Naive thymus-derived CD8-positive, alpha-beta T cell (primary cell): ENCODE results near the gene SEC61B. TPM values are rescaled to one million over a fixed set of nuclear protein-coding genes. Genes with fewer than 3 reads are reported as not detected.

Experiments
- ATAC-seq, 2 donors: fragments of 150-1000 bp; cut with Tn5 transposase in 1 of 2; sonication (Bioruptor Pico), chemical (Tn5 transposase) in 1 of 2; 1 replicate in 1 of 2; 2 replicates in 1 of 2; pipeline ENCODE4 v1.10.0; 2021; ENCODE audit warnings: mild to moderate bottlenecking in 2 of 2, moderate library complexity in 2 of 2
- POLR2A ChIA-PET: fragments of 350-600 bp; sonication (Branson Sonifier 250); formaldehyde crosslinking; loops from one replicate; lab custom pipeline; 2021; ENCODE audit warnings: antibody characterized with exemption; lab: Charles Lee
- DNase-seq, 10 donors: peaks; one replicate each; pipeline versions ENCODE4 v3.0.0 to v3.0.0-alpha.2; 2020 to 2022
- H3K27ac Mint-ChIP-seq, 10 donors: one replicate each; pipeline ENCODE4 v1.8.0; 2020 to 2022; ENCODE audit warnings: mild to moderate bottlenecking in 10 of 10, mixed read lengths in 10 of 10, moderate library complexity in 4 of 10, inconsistent platforms in 1 of 10
- H3K27me3 Mint-ChIP-seq, 5 donors: one replicate each; pipeline ENCODE4 v1.8.0; 2021 to 2022; ENCODE audit warnings: mixed read lengths in 5 of 5
- H3K36me3 Mint-ChIP-seq, 3 donors: one replicate each; pipeline ENCODE4 v1.8.0; 2020 to 2022; ENCODE audit warnings: mixed read lengths in 3 of 3, mild to moderate bottlenecking in 2 of 3, inconsistent platforms in 1 of 3
- H3K4me1 Mint-ChIP-seq, 4 donors: one replicate each; pipeline ENCODE4 v1.8.0; 2021 to 2022; ENCODE audit warnings: mixed read lengths in 4 of 4
- H3K4me3 Mint-ChIP-seq, 10 donors: one replicate each; pipeline ENCODE4 v1.8.0; 2020 to 2022; ENCODE audit warnings: mild to moderate bottlenecking in 10 of 10, mixed read lengths in 10 of 10, moderate library complexity in 6 of 10, inconsistent platforms in 1 of 10
- H3K9me3 Mint-ChIP-seq, 9 donors: one replicate each; pipeline ENCODE4 v1.8.0; 2020 to 2022; ENCODE audit warnings: mixed read lengths in 9 of 9, mild to moderate bottlenecking in 3 of 9, inconsistent platforms in 1 of 9, moderate library complexity in 1 of 9
- polyA plus RNA-seq, 3 donors: library from polyadenylated mRNA; unstranded; fragments of 300-500 nt; fragmentation: Illumina TruSeq; gene quantifications; one replicate each; pipeline ENCODE4 v1.2.3, GENCODE V29; 2021
- total RNA-seq, 8 experiments: library from RNA in 2 of 8; stranded (reverse) in 2 of 8; gene quantifications; one replicate each; pipeline ENCODE4 v1.2.3 and lab custom pipeline; 2021 to 2026

The SEC61B gene
- total RNA-seq (10 to 100 TPM; 47.4 to 48.1 TPM), polyA plus RNA-seq (100 to 1,000 TPM; 218 to 285 (median 263) TPM), total RNA-seq (lab: John Stamatoyannopoulos, UW) (11.8 to 93.8 (median 28.9) reads per million in 6 experiments)

DNA sequence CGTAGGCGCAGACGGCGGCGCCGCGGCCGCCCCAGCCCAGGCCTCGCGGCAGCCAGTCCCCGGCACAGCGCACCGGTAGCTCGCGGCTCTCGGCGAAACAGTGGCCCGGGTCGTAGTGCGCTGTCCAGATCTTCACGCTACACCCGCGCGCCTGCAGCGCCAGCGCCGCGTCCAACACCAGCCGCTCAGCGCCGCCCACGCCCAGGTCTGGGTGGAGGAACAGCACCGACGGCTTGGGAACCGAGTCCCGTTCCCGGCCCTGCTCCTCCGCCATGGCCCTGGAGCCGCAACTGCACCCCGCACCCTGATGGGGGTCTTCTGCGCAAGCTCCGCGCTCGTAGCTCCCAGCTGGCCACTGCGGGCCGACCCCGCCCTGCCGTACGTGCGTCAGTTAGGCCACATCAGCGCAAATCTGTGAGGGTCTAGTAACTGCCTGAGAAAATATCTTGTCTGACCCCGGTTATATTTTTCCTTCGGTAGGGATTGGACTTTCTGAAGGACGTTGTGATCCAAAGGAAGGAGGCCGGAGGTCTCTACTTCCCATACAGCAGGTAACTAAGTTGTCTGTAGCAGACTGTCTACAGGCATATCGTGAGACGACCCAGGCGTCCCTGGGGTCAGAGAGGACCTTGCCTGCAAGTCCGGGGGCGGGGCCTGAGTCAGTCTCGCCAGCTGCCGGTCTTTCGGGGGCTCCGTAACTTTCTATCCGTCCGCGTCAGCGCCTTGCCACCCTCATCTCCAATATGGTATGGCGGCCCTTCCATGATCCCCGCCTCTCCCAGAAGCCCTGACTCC lies at the start of gene SEC61B, which contains the start of gene ALG2:
TSS of gene SEC61B (plus strand) at position 662 of the 795 bp plus-strand sequence. CDS start at position 744, 82 bp downstream.
TSS of gene ALG2 (minus strand) at position 322 of the 795 bp plus-strand sequence. CDS start at position 274, 48 bp downstream.
- peaks cover 44 to 87% (median 83%) of the 10 kb centered on the region in 4 donors for H3K4me1 Mint-ChIP-seq
- ATAC-seq, result peak; percentile 91 to 94
- H3K27ac Mint-ChIP-seq, result peak within 1 kb of the TSS; percentile 99 to 100 (median 100)
- peak within 1 kb of the TSS; percentile 95 to 100 (median 98) for H3K4me3 Mint-ChIP-seq
- no peaks in the 10 kb centered on the region for H3K27me3 Mint-ChIP-seq
- H3K9me3 Mint-ChIP-seq, result no peaks in the 10 kb centered on the region
- peak; percentile 88 to 98 (median 92) for DNase-seq
- H3K36me3 Mint-ChIP-seq, result peaks cover 13 to 55% (median 16%) of the 10 kb centered on the region in 3 donors
- POLR2A ChIA-PET, result interaction anchor here (0.7 to 1.8 kb wide), 9 partner anchors 10 to 598 kb away, joined by 3 to 5 read pairs (median 3); no protein-coding TSS in a partner anchor

DNA sequence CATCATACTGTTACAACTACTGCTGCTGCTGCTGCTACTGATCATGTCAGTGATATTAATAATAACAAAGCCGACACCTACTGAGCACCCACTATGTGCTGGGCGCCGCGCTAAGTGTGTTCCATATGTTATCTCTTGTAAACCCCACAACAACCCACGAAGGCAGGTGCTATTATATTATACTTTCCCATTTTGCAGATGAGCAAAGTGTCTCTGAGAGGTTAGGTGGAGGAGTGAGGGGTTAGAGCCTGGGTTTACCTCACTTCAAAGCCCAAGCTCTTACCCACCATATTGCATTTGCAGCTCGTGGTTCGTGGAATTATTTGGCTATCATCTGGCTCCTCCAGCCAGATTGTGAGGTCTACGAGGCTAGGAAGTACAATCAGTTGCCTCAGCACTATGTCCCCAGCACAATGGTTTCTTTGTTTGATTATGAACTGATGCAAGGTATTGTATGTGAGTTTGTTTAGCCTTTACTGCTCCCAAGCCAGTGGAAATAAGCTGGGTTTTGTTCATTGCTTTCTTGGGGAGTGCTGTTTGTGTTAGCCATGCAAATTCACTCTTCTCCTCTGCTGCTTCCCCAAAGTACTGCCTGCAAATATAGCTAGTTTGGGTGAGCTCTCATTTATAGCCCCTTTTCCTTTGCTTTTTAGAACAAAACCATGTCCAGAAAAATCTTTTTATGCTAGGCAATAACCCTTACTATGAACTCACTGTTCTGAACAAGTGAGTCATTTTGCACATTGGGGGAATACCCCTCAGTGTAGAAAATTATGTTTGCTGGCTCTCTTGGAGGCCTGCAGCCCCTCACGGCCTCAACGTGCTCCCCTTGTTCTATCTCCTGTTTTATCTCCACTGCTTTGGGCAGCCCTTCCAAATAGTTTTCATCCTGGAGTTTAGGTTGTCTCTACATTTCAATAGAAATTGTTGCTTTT lies 48.2 kb upstream of the SEC61B start:
- H3K36me3 Mint-ChIP-seq, result no peaks in the 10 kb centered on the region
- no peak overlapping the region for H3K27ac Mint-ChIP-seq
- DNase-seq (no peak), ATAC-seq (no peak)
- POLR2A ChIA-PET, result no interaction called here
- peaks cover 0 to 7% (median 0%) of the 10 kb centered on the region in 5 donors for H3K27me3 Mint-ChIP-seq
- H3K9me3 Mint-ChIP-seq, result no peaks in the 10 kb centered on the region
- H3K4me1 Mint-ChIP-seq, result peaks cover 0 to 7% (median under 1%) of the 10 kb centered on the region in 4 donors
- H3K4me3 Mint-ChIP-seq, result no peak overlapping the region

DNA sequence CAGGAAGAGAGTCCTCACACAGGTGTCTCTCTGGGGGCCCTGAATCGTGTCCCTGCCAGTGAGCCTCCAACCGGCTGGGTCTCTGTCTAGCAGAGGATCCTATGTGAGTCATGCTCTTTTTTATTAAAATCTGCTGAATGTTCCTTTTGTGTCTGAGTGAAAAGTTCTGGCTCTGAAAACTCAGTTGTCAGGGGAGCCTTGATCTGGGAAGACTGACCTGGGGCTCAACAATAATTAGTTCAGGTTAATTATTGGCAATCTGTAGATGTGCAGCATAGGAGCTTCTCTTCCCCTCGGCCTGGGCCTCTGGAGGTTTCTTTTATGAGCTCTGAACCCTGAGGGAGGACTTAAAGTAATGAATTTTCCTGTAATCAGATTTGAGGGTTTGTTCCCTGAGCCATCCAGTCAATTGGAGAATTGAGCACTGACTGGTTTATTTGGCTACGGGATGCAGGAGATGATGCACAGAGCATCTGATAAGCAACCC lies 45.5 kb upstream of the SEC61B start:
- no peaks in the 10 kb centered on the region for H3K36me3 Mint-ChIP-seq
- no peaks in the 10 kb centered on the region for H3K9me3 Mint-ChIP-seq
- no peak for DNase-seq
- peaks cover 0 to 6% (median 0%) of the 10 kb centered on the region in 5 donors for H3K27me3 Mint-ChIP-seq
- no peak overlapping the region for H3K4me3 Mint-ChIP-seq
- peaks cover 1 to 23% (median 5%) of the 10 kb centered on the region in 4 donors for H3K4me1 Mint-ChIP-seq
- POLR2A ChIA-PET, result no interaction called here
- ATAC-seq, result no peak
- peak overlapping the region in 4 of 10 donors; percentile 27 to 63 (median 42) for H3K27ac Mint-ChIP-seq

DNA sequence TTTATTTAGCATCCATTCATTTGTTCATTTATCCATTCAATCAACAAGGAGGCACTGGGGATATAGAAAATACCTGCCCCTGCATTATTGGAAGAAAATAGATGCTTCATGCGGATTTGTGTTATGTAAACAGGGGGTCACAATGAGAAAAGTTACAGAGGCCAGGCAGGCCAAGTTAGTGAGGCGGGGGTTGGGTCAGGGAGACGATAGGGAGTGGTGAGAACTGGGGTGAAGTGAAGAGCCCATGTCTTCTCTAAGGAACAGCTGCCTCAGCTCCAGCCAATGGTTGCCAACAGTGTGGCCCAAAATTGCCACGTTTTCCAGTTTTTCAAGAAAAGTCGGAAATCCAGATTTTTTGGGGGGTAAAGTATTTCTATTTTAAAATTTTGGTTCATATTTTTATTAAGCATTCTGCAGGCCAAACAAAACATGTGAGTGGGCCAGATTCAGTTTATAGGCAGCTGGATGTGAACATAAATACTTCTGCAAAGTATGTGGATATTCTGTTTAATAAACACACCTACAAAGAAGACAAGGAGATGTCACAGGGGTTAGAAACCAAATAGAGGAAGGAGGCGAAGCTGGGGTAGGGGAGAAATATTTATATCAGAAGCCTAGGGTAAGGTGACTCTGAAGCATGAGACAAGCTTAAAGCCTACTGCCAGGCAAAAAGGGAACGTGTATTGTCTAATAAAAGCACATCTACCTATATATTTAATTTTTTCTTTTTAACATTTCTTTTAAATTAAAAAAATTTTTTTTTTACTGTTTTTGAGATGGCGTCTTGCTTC lies 44.3 kb upstream of the SEC61B start:
- no peak for DNase-seq
- Mint-ChIP-seq H3K9me3 (no peaks in the 10 kb centered on the region), H3K4me3 (no peak overlapping the region), H3K27ac (peak overlapping the region in 1 of 10 donors; percentile 28), H3K36me3 (no peaks in the 10 kb centered on the region), H3K27me3 (no peaks in the 10 kb centered on the region), H3K4me1 (peaks cover 4 to 33% (median 9%) of the 10 kb centered on the region in 4 donors)
- ATAC-seq, result no peak
- POLR2A ChIA-PET, result no interaction called here

DNA sequence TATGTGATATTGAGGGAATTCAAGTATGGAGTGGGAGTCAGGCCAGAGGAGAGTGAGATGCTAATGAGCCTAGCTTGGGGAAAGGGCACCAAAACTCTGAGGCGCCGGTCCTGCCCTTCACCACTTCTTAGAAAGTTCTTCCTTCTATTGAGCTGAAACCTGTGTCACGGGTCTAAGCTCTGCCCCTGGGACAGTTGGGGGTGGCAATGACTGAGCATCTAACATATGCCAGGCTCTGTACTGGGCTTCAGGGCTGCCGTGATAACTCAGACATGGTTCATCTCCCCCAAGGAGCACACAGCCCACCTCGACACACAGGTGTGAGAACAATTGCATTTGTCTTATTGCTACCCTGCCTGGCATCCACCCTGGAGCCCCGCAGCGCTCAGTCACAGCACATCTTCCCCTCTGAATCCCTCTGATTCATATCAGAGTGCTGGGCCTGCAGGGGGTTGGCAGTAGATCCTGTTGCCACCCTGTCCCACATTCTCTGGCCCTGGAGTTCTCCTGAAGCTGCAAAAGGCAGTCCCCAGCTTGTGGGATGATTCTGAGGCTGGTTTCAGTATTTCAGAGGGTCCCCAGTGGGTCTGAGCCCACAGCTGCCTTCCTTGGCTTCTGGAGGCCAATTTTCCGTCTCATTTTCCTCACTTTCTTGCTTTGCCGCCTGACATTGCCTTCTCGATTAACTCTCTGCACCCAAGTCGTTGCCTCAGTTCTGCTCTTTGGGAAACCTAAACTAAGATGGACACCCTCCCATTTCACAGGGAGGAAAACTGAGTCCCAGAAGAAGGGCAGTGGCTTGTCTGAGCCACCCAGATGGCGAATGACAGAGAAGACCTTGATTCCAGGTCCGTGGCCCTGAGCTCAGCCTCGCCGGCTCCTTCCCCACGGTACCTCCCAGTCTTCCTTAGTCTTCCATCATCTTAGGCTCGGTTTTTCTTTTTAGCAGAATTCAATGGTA lies 42.9 kb upstream of the SEC61B start:
- DNase-seq, result no peak
- Mint-ChIP-seq H3K9me3 (no peaks in the 10 kb centered on the region), H3K4me3 (no peak overlapping the region), H3K27me3 (no peaks in the 10 kb centered on the region), H3K4me1 (peaks cover 4 to 42% (median 14%) of the 10 kb centered on the region in 4 donors), H3K36me3 (no peaks in the 10 kb centered on the region), H3K27ac (peak overlapping the region in 1 of 10 donors; percentile 68)
- ATAC-seq, result no peak
- POLR2A ChIA-PET, result no interaction called here

DNA sequence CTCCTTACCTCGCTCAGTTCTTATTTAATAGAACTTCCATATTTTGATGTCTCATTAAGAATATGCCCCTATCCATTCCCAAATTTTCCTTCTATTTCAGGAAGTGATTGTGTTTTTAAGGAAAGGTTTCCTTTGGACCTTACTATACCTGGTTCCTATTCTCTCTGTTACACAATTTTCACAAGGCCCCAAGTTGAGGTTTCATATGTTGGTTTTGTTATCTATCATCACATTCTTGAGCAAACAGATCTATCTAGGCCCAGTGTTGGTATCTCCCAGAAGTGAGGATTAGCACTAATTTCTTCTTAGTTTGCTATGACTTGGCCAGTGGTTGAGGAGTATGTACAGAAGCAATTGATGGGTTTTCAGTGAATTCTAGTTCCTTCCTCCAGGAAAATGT lies 41.9 kb upstream of the SEC61B start:
- H3K4me1 Mint-ChIP-seq, result peaks cover 7 to 52% (median 22%) of the 10 kb centered on the region in 4 donors
- H3K27me3 Mint-ChIP-seq, result no peaks in the 10 kb centered on the region
- no peak overlapping the region for H3K4me3 Mint-ChIP-seq
- no peaks in the 10 kb centered on the region for H3K36me3 Mint-ChIP-seq
- POLR2A ChIA-PET, result no interaction called here
- no peaks in the 10 kb centered on the region for H3K9me3 Mint-ChIP-seq
- DNase-seq, result no peak
- no peak for ATAC-seq
- H3K27ac Mint-ChIP-seq, result peak overlapping the region in 1 of 10 donors; percentile 3

DNA sequence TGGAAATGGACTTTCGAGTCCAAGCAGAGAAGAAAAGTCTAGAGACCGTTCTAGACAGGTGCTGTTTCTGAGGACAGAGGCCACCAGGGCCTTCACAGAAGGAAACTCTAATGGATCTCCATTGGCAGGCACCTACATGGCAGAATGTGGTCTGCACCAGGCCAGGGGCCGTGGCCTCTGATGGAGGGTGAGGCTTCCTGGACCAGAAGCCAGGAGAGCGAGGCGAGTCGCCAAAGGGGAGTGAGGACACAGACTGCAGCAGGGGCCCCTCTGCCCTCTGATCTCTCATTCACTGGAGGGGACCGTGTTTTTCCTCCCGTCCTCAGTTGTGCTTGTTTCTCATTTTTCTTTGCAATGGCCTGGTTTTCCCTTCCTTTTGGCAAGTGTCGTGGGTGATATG lies 41.4 kb upstream of the SEC61B start:
- Mint-ChIP-seq H3K9me3 (no peaks in the 10 kb centered on the region), H3K27me3 (no peaks in the 10 kb centered on the region), H3K4me3 (no peak overlapping the region), H3K36me3 (no peaks in the 10 kb centered on the region), H3K27ac (peak overlapping the region in 2 of 10 donors; percentile 3 to 32), H3K4me1 (peaks cover 8 to 55% (median 22%) of the 10 kb centered on the region in 4 donors)
- DNase-seq, result no peak
- ATAC-seq, result no peak
- POLR2A ChIA-PET, result no interaction called here

DNA sequence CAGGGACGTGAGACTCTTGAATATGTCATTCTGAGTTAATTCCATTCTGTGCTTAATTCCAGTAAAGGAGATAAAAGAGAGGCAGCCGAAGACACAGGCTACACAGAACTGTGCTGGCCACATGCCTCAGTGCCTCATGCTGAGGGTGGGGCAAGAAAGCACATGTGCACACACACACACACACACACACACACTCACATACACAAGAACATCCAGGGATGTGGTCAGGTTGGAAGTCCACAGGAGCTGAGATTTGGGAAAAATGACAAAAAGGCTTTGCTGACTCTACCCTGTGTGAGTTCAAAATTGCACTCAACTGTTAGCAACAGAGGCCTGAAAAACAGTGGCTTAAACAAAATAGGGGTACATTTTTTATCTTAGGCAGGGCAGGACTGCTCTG lies 40.9 kb upstream of the SEC61B start:
- POLR2A ChIA-PET, result interaction anchor here (0.6 kb wide), 1 partner anchor 163 kb away, joined by 3 read pairs; no protein-coding TSS in a partner anchor
- Mint-ChIP-seq H3K4me1 (peaks cover 8 to 55% (median 22%) of the 10 kb centered on the region in 4 donors), H3K4me3 (no peak overlapping the region), H3K36me3 (no peaks in the 10 kb centered on the region), H3K27ac (peak overlapping the region in 6 of 10 donors; percentile 28 to 54 (median 44)), H3K27me3 (no peaks in the 10 kb centered on the region), H3K9me3 (no peaks in the 10 kb centered on the region)
- ATAC-seq (no peak), DNase-seq (no peak)

DNA sequence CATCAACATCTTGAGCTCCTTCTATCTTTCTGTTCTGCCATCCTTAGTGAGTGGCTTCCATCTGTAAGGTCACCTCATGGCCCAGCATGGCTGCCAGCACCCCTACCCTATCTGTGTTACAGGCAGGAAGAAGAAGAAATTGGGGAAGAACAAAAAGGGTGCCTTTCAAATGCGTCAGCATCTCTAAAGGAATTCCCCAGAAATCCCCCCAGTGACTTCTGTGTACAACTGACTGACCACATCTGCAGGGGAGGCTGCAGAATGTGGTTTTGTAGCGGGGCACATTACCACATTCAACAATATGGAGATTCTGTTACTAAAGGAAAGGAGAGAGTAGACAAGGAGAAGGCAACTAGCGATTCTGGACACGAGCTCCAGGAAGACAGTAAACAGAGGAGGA lies 40.5 kb upstream of the SEC61B start:
- Mint-ChIP-seq H3K9me3 (no peaks in the 10 kb centered on the region), H3K36me3 (no peaks in the 10 kb centered on the region), H3K27me3 (no peaks in the 10 kb centered on the region), H3K4me1 (peaks cover 8 to 51% (median 22%) of the 10 kb centered on the region in 4 donors), H3K27ac (peak overlapping the region in 5 of 10 donors; percentile 28 to 54 (median 51)), H3K4me3 (peak overlapping the region in 1 of 10 donors; percentile 46)
- ATAC-seq (peak; percentile 21 to 55), DNase-seq (peak in 2 of 10 donors; percentile 26 to 34)
- POLR2A ChIA-PET, result interaction anchor here (0.6 kb wide), 1 partner anchor 164 kb away, joined by 3 read pairs; no protein-coding TSS in a partner anchor

DNA sequence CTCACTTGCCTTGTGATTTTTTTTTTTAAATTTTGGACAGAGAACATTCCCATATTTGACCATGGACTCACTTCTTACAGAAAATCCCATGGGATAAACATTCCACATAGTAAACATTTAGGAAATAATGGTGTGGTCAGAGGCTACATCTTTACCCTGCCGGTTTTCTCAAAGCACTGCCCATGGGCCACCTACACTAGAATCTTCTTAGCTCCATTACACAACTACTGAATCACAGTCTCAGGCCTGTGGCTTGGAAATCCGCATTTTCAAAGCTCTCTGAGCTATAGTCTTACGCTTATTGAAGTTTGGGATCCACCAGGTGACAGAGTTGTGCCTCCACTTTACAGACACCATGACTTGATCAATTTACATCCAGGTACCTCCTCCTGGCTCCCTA lies 39.7 kb upstream of the SEC61B start:
- DNase-seq (no peak), ATAC-seq (no peak)
- Mint-ChIP-seq H3K9me3 (no peaks in the 10 kb centered on the region), H3K4me1 (peaks cover 10 to 55% (median 27%) of the 10 kb centered on the region in 4 donors), H3K27me3 (no peaks in the 10 kb centered on the region), H3K36me3 (no peaks in the 10 kb centered on the region), H3K27ac (peak overlapping the region in 1 of 10 donors; percentile 8), H3K4me3 (no peak overlapping the region)
- POLR2A ChIA-PET, result no interaction called here

DNA sequence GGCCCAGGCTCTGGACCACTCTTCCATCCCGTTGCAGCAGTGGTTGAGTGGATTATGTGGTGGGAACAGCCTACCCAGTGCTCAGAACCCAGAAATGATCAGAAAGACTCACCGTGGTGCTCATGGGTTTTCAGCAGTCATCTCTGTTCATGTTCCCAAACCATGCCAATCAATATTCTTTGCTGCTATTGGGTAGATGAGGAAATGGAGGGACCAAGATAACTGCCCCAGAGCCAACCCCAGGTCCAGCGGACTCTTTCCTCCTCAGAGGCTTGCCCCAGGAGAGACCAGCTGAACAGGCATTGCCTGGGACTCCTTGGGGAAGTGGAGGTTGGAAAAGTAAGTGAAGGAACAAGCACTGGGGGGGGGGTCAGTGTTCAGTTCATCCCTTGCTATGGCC lies 38.5 kb upstream of the SEC61B start:
- no peak for ATAC-seq
- POLR2A ChIA-PET, result no interaction called here
- Mint-ChIP-seq H3K27ac (peak overlapping the region in 3 of 10 donors; percentile 56 to 77 (median 58)), H3K4me3 (no peak overlapping the region), H3K36me3 (no peaks in the 10 kb centered on the region), H3K4me1 (peaks cover 10 to 65% (median 27%) of the 10 kb centered on the region in 4 donors), H3K27me3 (no peaks in the 10 kb centered on the region), H3K9me3 (no peaks in the 10 kb centered on the region)
- no peak for DNase-seq
